SK-MEL-5 (cell line): ENCODE data around the gene AFTPH. TPM values are rescaled to one million over a fixed set of nuclear protein-coding genes. Genes with fewer than 3 reads are reported as not detected.

Experiments
- DNase-seq: peaks from one replicate; pipeline ENCODE4 v3.0.0-alpha.2; 2016; ENCODE audit warnings: low read depth, low spot score
- in situ Hi-C: cut with HindIII; loops from 2 replicates; pipeline ENCODE4 v1.10.0; 2016; ENCODE audit warnings: low sequenced_read_pairs, high pct_unique_total_duplicates, low pct_unique_long_range_greater_than_20kb
- polyA plus RNA-seq, 2 experiments: library from polyadenylated mRNA; depleted of rRNA; stranded (reverse); fragments of >200 nt; gene quantifications; 2 replicates each; pipeline ENCODE4 v1.2.3, GENCODE V29; 2015
- total RNA-seq: library from RNA; depleted of rRNA; stranded (reverse); fragments of >200 nt; shearing (Covaris generic); gene quantifications from 2 replicates; pipeline ENCODE4 v1.2.3, GENCODE V29; 2014; rRNA removed

Gene AFTPH, protein sequence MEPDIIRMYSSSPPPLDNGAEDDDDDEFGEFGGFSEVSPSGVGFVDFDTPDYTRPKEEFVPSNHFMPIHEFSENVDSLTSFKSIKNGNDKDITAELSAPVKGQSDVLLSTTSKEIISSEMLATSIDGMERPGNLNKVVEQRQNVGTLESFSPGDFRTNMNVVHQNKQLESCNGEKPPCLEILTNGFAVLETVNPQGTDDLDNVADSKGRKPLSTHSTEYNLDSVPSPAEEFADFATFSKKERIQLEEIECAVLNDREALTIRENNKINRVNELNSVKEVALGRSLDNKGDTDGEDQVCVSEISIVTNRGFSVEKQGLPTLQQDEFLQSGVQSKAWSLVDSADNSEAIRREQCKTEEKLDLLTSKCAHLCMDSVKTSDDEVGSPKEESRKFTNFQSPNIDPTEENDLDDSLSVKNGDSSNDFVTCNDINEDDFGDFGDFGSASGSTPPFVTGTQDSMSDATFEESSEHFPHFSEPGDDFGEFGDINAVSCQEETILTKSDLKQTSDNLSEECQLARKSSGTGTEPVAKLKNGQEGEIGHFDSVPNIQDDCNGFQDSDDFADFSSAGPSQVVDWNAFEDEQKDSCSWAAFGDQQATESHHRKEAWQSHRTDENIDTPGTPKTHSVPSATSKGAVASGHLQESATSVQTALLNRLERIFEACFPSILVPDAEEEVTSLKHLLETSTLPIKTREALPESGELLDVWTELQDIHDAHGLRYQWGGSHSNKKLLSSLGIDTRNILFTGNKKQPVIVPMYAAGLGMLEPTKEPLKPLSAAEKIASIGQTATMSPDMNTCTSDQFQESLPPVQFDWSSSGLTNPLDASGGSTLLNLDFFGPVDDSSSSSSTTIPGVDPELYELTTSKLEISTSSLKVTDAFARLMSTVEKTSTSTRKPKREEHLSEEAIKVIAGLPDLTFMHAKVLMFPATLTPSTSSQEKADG
- total RNA-seq, result 44.4 and 44.7 TPM in 2 replicates
- polyA plus RNA-seq (2015; cell fraction: cytosol; rRNA removed), result 28.7 and 29.4 TPM in 2 replicates
- polyA plus RNA-seq (2015; cell fraction: nucleus; rRNA removed), result 21.2 and 25.3 TPM in 2 replicates

- in situ Hi-C loops, result no loop called here
- DNase-seq, result peak; percentile 99
Observed at GRCh38 chr2:64523666-64524603, at the start of gene AFTPH. Gene AFTPH, plus strand, starts transcription at chr2:64524328. Its CDS starts 27,147 bp downstream, at chr2:64551475.

DNA sequence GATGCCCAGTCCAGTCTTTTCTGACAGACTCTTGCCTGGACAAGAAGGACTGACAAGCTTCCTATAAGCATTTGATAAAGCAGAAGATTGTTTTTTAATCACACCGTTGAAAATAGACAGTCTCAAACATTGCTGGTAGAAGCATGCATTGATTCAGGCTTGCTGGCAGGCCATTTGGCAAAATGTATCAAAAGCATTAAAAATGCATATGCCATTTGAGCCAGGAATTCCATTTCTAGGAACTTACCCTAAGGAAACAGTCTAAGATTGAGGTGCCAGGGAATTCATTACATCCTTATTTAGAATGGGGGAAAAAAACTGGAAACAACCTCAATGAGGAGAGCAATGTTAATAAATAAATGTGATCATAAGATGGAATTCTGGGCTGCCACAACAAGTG lies 49.5 kb upstream of the AFTPH start:
- no peak for DNase-seq
- in situ Hi-C loops, result no loop called here

DNA sequence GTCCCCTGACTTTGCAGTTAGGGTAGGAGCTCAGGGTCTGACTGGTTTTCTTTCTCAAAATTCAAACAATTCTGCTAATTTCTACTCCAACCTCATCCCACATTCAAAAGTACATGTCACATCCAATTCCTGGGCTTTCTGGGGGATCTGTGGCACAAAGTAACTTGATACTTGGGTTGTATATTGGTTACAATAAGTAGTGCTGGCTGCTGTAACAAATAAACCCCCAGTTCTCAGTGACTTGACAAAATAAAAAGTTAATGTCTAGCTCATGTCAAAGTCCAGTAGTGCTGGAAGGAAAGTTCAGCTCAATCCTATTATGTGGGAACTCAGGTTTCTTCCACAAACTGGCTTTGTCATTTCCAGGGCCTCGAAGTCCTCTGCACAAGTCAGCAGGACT lies 47.1 kb upstream of the AFTPH start:
- in situ Hi-C loops, result no loop called here

DNA sequence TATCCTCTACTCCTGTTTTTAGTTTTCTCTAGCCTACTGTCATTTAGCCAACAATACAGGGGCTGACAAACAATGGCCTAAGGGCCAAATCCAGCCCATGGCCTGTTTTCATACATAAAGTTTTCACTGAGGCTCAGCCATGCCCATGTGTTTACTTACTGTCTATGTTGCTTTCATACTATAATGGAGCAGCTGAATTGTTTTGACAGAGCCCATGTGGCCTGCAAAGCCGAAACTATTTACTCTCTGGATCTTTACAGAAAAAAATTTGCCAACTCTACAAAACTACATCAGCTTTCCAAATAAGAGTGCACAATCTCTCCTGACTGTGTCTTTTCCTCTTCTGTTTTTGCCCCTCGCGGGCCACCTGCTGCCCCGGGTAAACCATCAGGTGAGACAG lies 46.1 kb upstream of the AFTPH start:
- in situ Hi-C loops, result no loop called here
- no peak for DNase-seq

More for the DNA sequence above, 47.1 kb upstream of the AFTPH start:
- DNase-seq, result no peak

DNA sequence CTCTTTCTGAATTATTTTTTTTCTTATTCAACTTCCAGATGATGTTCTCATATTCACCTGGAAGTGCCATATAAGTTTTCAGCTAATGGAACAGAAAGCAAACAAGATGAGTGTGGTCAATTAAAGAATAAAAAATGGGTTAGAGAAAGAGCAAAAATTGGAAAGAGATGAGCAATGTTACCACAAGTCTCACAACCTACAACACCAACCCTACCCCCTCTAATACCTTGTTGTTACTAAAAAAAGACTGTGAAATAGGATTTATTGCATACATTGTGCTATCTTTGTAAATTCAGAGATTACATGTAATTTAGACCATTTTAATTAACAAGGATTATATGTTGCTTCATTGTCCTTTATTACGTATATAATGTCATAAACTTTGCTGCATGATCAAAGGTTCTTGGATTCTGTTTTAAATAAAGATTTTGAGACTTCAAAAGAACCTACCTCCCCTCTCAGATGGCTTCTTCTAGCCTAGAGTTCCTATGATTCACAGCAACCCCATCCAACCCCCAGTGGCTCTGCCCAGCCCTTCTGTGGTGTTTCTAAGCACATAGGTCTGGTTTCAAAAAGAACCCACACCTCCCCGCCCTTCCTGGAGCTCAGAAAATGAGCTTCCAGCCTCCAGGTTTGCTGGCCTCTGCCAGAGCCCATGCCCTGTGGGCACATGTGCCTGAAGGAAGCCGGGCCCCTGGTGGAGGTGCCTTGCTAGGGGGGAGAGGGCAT lies 45.5 kb upstream of the AFTPH start:
- in situ Hi-C loops, result no loop called here
- no peak for DNase-seq

- DNase-seq, result no peak
- in situ Hi-C loops, result no loop called here
Observed at GRCh38 chr2:64479259-64480117, 44.6 kb upstream of the AFTPH start.

- in situ Hi-C loops, result no loop called here
- DNase-seq, result no peak
Observed at GRCh38 chr2:64481665-64482064, 42.5 kb upstream of the AFTPH start.

- in situ Hi-C loops, result no loop called here
- no peak for DNase-seq
Observed at GRCh38 chr2:64482243-64482642, 41.9 kb upstream of the AFTPH start.

GRCh38 chr2:64482765-64483504 lies 41.2 kb upstream of the AFTPH start:
- DNase-seq, result no peak
- in situ Hi-C loops, result no loop called here

GRCh38 chr2:64485331-64485730 lies 38.8 kb upstream of the AFTPH start:
- no peak for DNase-seq
- in situ Hi-C loops, result no loop called here

- no peak for DNase-seq
- in situ Hi-C loops, result no loop called here
Observed at GRCh38 chr2:64485961-64486360, 38.2 kb upstream of the AFTPH start.

DNA sequence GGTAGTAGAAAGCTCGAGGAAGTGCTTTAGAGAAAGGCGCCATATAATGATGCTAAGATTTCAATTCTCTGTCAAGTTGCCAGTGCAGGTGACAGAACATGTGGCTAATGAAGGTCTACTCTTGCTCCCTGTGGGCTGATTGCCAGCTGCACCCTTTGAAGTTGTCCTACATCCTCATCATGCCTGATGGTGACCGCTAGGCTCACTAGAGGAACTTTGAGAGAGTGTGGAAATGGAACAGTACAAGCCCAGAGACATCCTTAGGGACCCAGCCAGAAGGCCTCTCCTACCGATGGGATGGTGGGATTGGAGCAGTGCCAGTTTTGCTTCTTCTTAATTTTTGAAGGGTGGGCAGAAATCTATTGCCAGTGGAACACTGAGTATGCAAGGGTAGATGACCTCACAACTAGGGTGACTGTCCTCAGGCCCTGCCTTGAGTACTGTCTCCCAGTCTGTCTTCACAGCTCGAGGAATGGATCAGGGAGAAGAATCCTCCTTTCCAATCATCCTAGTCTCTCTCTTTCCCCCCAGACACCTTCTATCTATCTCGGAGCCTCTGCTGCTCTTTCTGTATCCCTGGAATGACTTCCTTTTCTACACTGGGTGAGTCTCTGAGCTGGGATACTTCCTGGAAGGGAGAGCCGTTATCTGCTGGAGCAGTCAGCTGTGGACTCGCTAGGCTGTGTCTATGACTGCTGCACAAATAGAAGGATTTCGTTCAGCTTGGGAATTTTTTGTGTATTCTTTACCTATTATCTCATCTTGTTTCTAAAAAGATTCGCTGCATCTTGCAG lies 36.7 kb upstream of the AFTPH start:
- peak; percentile 22 for DNase-seq
- in situ Hi-C loops, result no loop called here

GRCh38 chr2:64488050-64488974 lies 35.8 kb upstream of the AFTPH start:
- in situ Hi-C loops, result no loop called here
- DNase-seq, result peak; percentile 73
